PFSK-1 (cell line): ENCODE data around the gene WDR7.

ENCODE experiments used
- POLR2AphosphoS5 ChIP-seq: IDR thresholded peaks from 2 replicates; pipeline ENCODE4 v1.6.1; 2012; ENCODE audit warnings: low read depth, mild to moderate bottlenecking, control low read depth, low read length, moderate library complexity
- SIN3A ChIP-seq: IDR thresholded peaks from 2 replicates; pipeline ENCODE4 v1.6.1; 2012; ENCODE audit warnings: mild to moderate bottlenecking, low read length, moderate library complexity, borderline replicate concordance; ENCODE audit not compliant: insufficient read depth
- TAF1 ChIP-seq: IDR thresholded peaks from 2 replicates; pipeline ENCODE4 v1.6.1; 2012; ENCODE audit warnings: low read length, control low read depth, borderline replicate concordance; ENCODE audit not compliant: insufficient read depth
- TF ChIP-seq, protein P1 (sequence below), 2 experiments: IDR thresholded peaks; 2 replicates each; pipeline versions ENCODE4 v1.6.1 to v1.8.0; 2011 to 2012; ENCODE audit warnings: low read depth in 2 of 2, low read length in 2 of 2, control low read depth in 1 of 2, inconsistent platforms in 1 of 2, mild to moderate bottlenecking in 1 of 2, moderate library complexity in 1 of 2; ENCODE audit not compliant: insufficient read depth in 1 of 2

DNA sequence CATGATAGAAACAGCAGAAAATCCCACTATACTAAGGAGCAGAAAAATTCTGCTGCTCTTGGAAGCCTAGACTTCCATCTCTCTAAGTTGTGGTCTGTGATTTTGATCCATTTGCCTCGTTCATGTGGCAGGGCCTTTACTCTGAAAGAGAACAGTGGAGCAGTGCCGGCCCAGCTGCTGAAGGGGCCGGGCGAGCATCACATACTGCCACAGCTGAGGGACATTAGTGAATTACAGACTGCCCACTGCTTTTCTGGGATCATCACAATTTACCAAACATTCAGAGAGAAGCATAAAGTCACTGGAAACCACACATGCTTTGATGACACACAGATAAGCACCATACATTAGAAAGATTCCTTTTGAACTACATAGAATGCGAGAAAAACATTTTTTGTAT is 278.7 kb downstream of the WDR7 start:
- TF ChIP-seq, protein P1, sequence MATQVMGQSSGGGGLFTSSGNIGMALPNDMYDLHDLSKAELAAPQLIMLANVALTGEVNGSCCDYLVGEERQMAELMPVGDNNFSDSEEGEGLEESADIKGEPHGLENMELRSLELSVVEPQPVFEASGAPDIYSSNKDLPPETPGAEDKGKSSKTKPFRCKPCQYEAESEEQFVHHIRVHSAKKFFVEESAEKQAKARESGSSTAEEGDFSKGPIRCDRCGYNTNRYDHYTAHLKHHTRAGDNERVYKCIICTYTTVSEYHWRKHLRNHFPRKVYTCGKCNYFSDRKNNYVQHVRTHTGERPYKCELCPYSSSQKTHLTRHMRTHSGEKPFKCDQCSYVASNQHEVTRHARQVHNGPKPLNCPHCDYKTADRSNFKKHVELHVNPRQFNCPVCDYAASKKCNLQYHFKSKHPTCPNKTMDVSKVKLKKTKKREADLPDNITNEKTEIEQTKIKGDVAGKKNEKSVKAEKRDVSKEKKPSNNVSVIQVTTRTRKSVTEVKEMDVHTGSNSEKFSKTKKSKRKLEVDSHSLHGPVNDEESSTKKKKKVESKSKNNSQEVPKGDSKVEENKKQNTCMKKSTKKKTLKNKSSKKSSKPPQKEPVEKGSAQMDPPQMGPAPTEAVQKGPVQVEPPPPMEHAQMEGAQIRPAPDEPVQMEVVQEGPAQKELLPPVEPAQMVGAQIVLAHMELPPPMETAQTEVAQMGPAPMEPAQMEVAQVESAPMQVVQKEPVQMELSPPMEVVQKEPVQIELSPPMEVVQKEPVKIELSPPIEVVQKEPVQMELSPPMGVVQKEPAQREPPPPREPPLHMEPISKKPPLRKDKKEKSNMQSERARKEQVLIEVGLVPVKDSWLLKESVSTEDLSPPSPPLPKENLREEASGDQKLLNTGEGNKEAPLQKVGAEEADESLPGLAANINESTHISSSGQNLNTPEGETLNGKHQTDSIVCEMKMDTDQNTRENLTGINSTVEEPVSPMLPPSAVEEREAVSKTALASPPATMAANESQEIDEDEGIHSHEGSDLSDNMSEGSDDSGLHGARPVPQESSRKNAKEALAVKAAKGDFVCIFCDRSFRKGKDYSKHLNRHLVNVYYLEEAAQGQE (IDR thresholded peaks at IDR 0.05; ENCODE audit: insufficient read depth in 1 of 2, low read depth in 2 of 2, low read length in 2 of 2), result no peak
- TF ChIP-seq POLR2AphosphoS5, result no peak
- TF ChIP-seq SIN3A, result no peak
- TF ChIP-seq TAF1, result no peak
